Parathyroid adenoma (tissue), 2 donors: ENCODE data around the gene KDSR.

ENCODE experiments used
- H2AFZ ChIP-seq: fragments of 300-600 bp; sonication (generic); one replicate; pipeline ENCODE4 v1.7.0; 2017; ENCODE audit warnings: antibody characterized with exemption, mild to moderate bottlenecking
- H3K27ac ChIP-seq: fragments of 300-600 bp; sonication (generic); one replicate; pipeline ENCODE4 v1.7.0; 2017
- H3K27me3 ChIP-seq: fragments of 300-600 bp; sonication (generic); one replicate; pipeline ENCODE4 v1.7.0; 2017; ENCODE audit warnings: low read length; ENCODE audit not compliant: control insufficient read depth, insufficient read depth
- H3K36me3 ChIP-seq: fragments of 300-600 bp; sonication (generic); one replicate; pipeline ENCODE4 v1.7.0; 2017; ENCODE audit warnings: low read length; ENCODE audit not compliant: control insufficient read depth, insufficient read depth
- H3K4me1 ChIP-seq: fragments of 300-600 bp; sonication (generic); one replicate; pipeline ENCODE4 v1.7.0; 2017; ENCODE audit warnings: control low read depth
- H3K4me2 ChIP-seq: fragments of 300-600 bp; sonication (generic); one replicate; pipeline ENCODE4 v1.7.0; 2017; ENCODE audit warnings: low read length
- H3K4me3 ChIP-seq: fragments of 300-600 bp; sonication (generic); one replicate; pipeline ENCODE4 v1.7.0; 2017; ENCODE audit warnings: low read depth, low read length
- H3K79me2 ChIP-seq: fragments of 300-600 bp; sonication (generic); one replicate; pipeline ENCODE4 v1.7.0; 2017; ENCODE audit warnings: control low read depth
- H3K9ac ChIP-seq: fragments of 300-600 bp; sonication (generic); one replicate; pipeline ENCODE4 v1.7.0; 2017; ENCODE audit warnings: mild to moderate bottlenecking
- H3K9me3 ChIP-seq: fragments of 300-600 bp; sonication (generic); one replicate; pipeline ENCODE4 v1.7.0; 2017; ENCODE audit warnings: low read length; ENCODE audit not compliant: control insufficient read depth
- TF ChIP-seq, protein P1 (sequence below): fragments of 300-600 bp; sonication (generic); IDR thresholded peaks from one replicate; pipeline ENCODE4 v1.7.0; 2017; ENCODE audit warnings: antibody characterized with exemption, mild to moderate bottlenecking
- donor health status: primary hyperparathyroidism.

Gene KDSR

DNA sequence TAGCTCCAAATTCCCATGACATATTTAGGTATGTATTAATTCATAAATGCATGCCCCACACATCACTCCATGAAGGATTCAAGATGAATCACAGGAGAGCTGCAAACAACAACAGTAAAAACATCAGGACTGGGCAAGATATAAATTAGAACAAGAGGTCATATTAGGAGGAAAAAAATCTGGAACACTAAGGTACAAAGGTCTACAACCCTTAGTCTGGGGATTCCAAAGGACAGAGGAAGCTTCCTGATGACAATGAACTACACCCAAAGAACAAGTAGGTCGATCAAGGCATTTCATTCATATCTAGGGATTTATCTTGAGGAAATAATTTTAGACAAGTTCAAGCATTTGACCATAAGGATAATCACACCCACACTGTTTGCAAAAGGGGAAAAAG, 40.7 kb upstream of the KDSR start:
- Histone ChIP-seq H3K4me2 (no peak overlapping the region), H3K4me1 (no peaks in the 10 kb centered on the region), H3K9me3 (no peaks in the 10 kb centered on the region), H3K9ac (no peak overlapping the region), H3K27ac (no peak overlapping the region), H3K4me3 (no peak overlapping the region), H3K27me3 (no peaks in the 10 kb centered on the region), H3K36me3 (no peaks in the 10 kb centered on the region), H2AFZ (no peak overlapping the region), H3K79me2 (peaks cover 8% of the 10 kb centered on the region)
- TF ChIP-seq, protein P1, sequence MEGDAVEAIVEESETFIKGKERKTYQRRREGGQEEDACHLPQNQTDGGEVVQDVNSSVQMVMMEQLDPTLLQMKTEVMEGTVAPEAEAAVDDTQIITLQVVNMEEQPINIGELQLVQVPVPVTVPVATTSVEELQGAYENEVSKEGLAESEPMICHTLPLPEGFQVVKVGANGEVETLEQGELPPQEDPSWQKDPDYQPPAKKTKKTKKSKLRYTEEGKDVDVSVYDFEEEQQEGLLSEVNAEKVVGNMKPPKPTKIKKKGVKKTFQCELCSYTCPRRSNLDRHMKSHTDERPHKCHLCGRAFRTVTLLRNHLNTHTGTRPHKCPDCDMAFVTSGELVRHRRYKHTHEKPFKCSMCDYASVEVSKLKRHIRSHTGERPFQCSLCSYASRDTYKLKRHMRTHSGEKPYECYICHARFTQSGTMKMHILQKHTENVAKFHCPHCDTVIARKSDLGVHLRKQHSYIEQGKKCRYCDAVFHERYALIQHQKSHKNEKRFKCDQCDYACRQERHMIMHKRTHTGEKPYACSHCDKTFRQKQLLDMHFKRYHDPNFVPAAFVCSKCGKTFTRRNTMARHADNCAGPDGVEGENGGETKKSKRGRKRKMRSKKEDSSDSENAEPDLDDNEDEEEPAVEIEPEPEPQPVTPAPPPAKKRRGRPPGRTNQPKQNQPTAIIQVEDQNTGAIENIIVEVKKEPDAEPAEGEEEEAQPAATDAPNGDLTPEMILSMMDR, result no peak

DNA sequence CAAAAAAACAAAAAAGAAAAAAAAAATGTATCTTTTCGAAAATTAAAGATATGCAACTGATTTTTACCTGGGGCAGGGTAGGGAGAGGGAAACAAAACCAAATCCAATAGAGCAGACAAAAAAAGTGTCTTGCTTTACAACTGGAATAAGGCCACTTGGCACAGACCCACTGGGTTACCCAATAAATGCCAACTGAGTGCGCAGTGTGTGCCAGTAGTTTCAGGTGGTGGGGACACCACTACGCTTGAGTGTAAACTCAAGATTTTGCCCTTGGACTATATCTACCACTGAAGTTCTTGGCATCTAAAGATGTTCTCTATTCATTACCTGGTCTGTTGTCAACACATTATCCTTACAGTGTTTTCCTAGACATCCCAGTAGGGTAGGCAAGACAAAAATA, 39.0 kb upstream of the KDSR start:
- TF ChIP-seq, protein P1, result no peak
- Histone ChIP-seq H3K36me3 (no peaks in the 10 kb centered on the region), H2AFZ (no peak overlapping the region), H3K79me2 (peaks cover 8% of the 10 kb centered on the region), H3K27me3 (no peaks in the 10 kb centered on the region), H3K9ac (no peak overlapping the region), H3K4me1 (no peaks in the 10 kb centered on the region), H3K9me3 (no peaks in the 10 kb centered on the region), H3K4me3 (no peak overlapping the region), H3K4me2 (no peak overlapping the region), H3K27ac (no peak overlapping the region)

DNA sequence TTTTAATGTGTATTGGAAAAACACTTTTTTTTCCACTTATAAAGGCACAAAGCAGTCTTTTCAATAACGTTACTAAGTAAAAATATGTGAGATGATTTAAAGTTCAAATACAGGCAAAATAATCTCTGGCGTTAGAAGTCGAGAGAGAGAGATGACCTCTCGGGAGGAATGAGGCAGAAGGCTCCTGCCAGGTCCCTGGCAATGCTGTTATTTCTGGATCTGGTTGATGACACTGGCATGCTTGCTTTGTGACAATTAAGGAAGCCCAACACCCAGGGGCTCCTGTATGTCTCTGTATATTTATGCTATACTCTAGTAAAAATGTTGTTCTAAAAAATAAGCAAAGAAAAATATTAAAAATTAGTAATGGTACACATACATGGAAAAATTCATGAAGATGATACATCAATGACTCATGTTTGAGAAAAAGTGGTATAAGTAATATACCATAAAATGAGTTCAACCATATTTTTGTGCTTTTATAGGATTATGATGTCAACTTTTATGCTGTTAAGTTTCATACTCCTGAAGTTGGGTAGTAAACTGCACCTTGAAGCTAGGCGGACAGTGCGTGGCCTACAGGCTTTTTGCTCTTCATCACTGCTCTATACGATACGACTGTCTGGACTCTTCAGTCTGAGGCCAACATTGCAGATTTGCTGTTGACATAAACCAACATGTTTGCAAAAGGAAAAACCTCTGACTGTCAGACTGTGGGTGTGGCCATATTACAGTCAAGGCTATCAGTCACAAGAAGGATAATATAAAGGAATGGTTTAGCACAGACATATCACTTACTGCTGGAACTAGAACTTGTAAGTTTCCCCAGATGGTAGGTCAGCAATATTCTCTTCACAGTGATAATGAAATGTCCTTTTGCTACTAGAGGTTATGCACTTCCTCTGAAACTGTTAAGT, 35.5 kb upstream of the KDSR start:
- H3K4me3 ChIP-seq, result no peak overlapping the region
- TF ChIP-seq, protein P1, result no peak
- no peaks in the 10 kb centered on the region for H3K36me3 ChIP-seq
- peaks cover 6% of the 10 kb centered on the region for H3K79me2 ChIP-seq
- no peaks in the 10 kb centered on the region for H3K4me1 ChIP-seq
- H2AFZ ChIP-seq, result no peak overlapping the region
- no peak overlapping the region for H3K4me2 ChIP-seq
- no peak overlapping the region for H3K9ac ChIP-seq
- no peak overlapping the region for H3K27ac ChIP-seq
- H3K9me3 ChIP-seq, result no peaks in the 10 kb centered on the region
- H3K27me3 ChIP-seq, result no peaks in the 10 kb centered on the region

DNA sequence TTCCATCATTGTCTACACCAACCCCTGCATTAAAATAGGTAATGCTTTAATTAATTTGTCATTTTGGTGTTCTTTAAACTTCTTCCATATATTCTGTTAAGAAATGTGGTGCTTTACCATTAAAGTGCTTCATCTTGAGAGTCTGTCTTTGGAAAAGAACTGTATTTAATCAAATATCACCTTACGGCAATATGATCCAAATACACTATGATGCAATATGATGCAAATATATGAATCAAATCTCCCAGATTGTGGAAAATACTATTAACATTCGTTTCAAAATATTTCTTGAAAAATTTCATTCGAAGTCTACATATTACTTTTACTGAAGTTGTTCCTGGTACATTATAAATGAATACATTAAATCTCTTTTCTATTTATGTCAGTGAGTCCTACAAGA, 32.3 kb upstream of the KDSR start:
- no peak overlapping the region for H3K9ac ChIP-seq
- no peaks in the 10 kb centered on the region for H3K9me3 ChIP-seq
- H3K4me2 ChIP-seq, result no peak overlapping the region
- H3K36me3 ChIP-seq, result no peaks in the 10 kb centered on the region
- H3K79me2 ChIP-seq, result no peaks in the 10 kb centered on the region
- no peaks in the 10 kb centered on the region for H3K4me1 ChIP-seq
- no peak overlapping the region for H2AFZ ChIP-seq
- H3K27me3 ChIP-seq, result no peaks in the 10 kb centered on the region
- H3K4me3 ChIP-seq, result no peak overlapping the region
- H3K27ac ChIP-seq, result no peak overlapping the region
- TF ChIP-seq, protein P1, result no peak

DNA sequence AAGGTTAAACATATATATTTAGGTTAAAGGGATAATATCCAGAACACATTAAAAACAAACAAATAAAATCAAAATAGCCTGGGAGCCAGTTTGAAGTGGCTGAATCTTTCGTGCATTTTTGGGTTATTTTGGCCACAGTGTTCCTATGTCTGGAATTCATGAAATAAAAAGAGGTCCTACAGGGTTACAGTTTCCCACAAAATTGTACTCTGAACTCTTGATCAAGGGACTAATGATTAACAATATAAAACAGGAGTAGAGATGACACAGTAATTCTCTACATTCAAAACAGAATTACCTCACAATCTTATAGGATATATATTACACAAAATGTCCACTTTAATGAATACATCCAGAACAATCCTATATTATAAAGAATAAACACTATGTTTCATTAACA, 30.3 kb upstream of the KDSR start:
- no peak overlapping the region for H3K4me2 ChIP-seq
- H3K27ac ChIP-seq, result no peak overlapping the region
- no peaks in the 10 kb centered on the region for H3K36me3 ChIP-seq

More for the DNA sequence above, 30.3 kb upstream of the KDSR start:
- H3K4me1 ChIP-seq, result no peaks in the 10 kb centered on the region
- no peak overlapping the region for H3K4me3 ChIP-seq
- H3K27me3 ChIP-seq, result no peaks in the 10 kb centered on the region
- TF ChIP-seq, protein P1, result no peak
- no peaks in the 10 kb centered on the region for H3K9me3 ChIP-seq
- H3K9ac ChIP-seq, result no peak overlapping the region
- H2AFZ ChIP-seq, result no peak overlapping the region
- no peaks in the 10 kb centered on the region for H3K79me2 ChIP-seq
